ENCODE data around the gene PABPN1L. TPM values are rescaled to one million over a fixed set of nuclear protein-coding genes. Genes with fewer than 3 reads are reported as not detected.

The PABPN1L gene
- total and polyA plus RNA-seq, 7 donors, result 0.15 TPM; not detected in 6

- no peak for TF ChIP-seq POLR2AphosphoS5 (IDR thresholded peaks at IDR 0.05)
- TF ChIP-seq EP300 (IDR thresholded peaks at IDR 0.05), result no peak
- TF ChIP-seq, protein P1, sequence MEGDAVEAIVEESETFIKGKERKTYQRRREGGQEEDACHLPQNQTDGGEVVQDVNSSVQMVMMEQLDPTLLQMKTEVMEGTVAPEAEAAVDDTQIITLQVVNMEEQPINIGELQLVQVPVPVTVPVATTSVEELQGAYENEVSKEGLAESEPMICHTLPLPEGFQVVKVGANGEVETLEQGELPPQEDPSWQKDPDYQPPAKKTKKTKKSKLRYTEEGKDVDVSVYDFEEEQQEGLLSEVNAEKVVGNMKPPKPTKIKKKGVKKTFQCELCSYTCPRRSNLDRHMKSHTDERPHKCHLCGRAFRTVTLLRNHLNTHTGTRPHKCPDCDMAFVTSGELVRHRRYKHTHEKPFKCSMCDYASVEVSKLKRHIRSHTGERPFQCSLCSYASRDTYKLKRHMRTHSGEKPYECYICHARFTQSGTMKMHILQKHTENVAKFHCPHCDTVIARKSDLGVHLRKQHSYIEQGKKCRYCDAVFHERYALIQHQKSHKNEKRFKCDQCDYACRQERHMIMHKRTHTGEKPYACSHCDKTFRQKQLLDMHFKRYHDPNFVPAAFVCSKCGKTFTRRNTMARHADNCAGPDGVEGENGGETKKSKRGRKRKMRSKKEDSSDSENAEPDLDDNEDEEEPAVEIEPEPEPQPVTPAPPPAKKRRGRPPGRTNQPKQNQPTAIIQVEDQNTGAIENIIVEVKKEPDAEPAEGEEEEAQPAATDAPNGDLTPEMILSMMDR (IDR thresholded peaks at IDR 0.05), result no peak
- TF ChIP-seq POLR2A (IDR thresholded peaks at IDR 0.05), result no peak
- 86 to 88% methylated on average over 40 of the region's 40 CpGs for WGBS, 2 donors
Observed at GRCh38 chr16:88817785-88818574, 48.5 kb downstream of the PABPN1L start.

DNA sequence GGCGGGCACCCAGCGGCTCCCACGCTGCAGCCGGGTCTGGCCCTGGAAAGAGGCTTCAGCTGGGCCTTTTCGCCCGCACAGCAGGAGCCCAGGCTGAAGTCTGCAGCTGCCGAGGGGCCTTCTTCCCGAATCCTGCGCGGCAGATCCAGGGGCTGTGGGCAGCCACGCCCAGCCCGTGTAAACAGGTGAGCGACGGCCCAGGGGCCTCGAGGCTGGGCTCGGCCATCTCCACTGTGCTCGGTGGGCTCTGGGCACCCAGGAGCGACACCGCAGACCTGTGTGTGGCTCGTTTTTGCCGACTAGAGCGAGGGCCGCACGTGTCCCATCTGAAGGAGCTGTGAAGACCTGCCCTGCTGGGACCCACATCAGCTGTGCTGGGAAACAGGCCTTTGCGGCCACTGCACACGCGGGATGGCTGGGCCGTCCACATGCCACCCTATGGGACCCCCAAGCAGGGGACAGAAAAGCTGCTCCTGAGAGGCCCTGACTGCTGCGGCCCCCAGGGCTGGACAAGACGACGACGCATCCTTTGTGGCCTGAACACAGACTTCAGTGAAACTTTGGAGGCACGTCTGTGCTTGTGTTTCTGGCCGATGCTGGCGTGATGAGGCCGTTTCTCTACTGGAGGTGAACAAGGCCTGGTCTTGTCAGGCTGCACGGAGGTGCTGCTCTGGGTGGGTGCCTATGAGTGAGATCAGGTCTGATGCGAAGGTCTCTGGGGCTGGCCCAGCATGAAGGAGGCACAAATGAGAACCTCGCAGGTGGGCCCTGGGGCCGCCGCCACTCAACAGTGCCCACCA is 49.5 kb downstream of the PABPN1L start:
- H3K36me3 ChIP-seq, result peaks cover 0 to 14% (median 2%) of the 10 kb centered on the region in 4 donors
- H3K4me1 ChIP-seq, result peaks cover 0 to 17% (median 12%) of the 10 kb centered on the region in 4 donors
- TF ChIP-seq POLR2A (IDR thresholded peaks at IDR 0.05), result no peak
- TF ChIP-seq, protein P1 (IDR thresholded peaks at IDR 0.05), result no peak
- TF ChIP-seq POLR2AphosphoS5 (IDR thresholded peaks at IDR 0.05), result no peak
- TF ChIP-seq EP300 (IDR thresholded peaks at IDR 0.05), result no peak
- H3K4me3 ChIP-seq, result no peak overlapping the region
- no peaks in the 10 kb centered on the region for H3K9me3 ChIP-seq
- H3K27me3 ChIP-seq, result no peaks in the 10 kb centered on the region
- WGBS, 2 donors, result 70 to 83% methylated on average over 41 of the region's 41 CpGs
- intact Hi-C loops (cut with DNase I), result no loop called here
- no peak for DNase-seq
- H3K27ac ChIP-seq, result no peak overlapping the region

More at GRCh38 chr16:88817785-88818574, 48.5 kb downstream of the PABPN1L start:
- intact Hi-C loops (cut with DNase I), result no loop called here
- DNase-seq, result no peak
- no peak overlapping the region for H3K4me3 ChIP-seq
- peaks cover 6 to 24% (median 7%) of the 10 kb centered on the region in 4 donors for H3K36me3 ChIP-seq
- H3K9me3 ChIP-seq, result no peaks in the 10 kb centered on the region
- peaks cover 0 to 6% (median 3%) of the 10 kb centered on the region in 4 donors for H3K4me1 ChIP-seq
- no peak overlapping the region for H3K27ac ChIP-seq
- H3K27me3 ChIP-seq, result no peaks in the 10 kb centered on the region

DNA sequence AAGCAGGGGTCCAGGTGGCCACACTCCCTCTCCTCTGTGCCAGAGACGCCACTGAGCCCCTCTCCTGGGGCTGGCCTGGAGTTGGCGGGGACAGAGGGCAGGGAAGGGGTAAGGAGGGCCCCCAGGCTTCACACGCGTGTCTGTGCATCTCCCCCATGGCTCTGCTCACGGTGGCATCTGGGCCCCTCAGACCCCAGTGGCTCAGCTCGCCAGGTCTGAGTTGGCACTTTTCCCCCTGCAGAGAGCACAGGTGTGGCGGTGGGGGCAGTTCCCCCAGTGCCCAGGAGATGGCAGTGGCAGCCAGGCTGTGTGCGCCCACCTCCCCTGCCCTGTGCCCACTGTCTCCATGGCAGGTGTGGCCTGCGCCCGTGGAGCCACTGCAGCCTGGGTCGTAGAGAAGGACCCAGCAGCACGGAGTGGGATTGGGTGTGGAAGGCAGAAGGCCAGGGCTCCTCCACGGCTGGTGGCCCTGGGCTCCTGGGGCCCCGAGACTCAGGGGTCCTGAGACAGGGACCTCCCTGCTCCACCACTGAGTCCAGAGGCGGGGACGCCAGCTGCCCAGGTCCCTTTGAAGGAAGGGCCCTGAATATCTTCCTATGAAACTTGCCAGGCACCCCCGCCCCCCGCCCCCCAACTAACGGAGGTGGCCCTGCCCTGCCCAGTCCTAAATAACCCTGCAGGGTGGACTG is 50.4 kb downstream of the PABPN1L start:
- H3K4me3 ChIP-seq, result no peak overlapping the region
- H3K9me3 ChIP-seq, result no peaks in the 10 kb centered on the region
- peaks cover 0 to 22% (median 14%) of the 10 kb centered on the region in 4 donors for H3K4me1 ChIP-seq
- DNase-seq, result no peak
- 28 to 52% methylated on average over 19 of the region's 19 CpGs for WGBS, 2 donors
- intact Hi-C loops (cut with DNase I), result no loop called here
- no peaks in the 10 kb centered on the region for H3K27me3 ChIP-seq
- no peak overlapping the region for H3K27ac ChIP-seq
- TF ChIP-seq EP300 (IDR thresholded peaks at IDR 0.05) (no peak), POLR2A (IDR thresholded peaks at IDR 0.05) (no peak), POLR2AphosphoS5 (IDR thresholded peaks at IDR 0.05) (peak in 1 of 4 donors; percentile 9)
- TF ChIP-seq, protein P1 (IDR thresholded peaks at IDR 0.05), result peak; percentile 19 to 60 (median 56)
- H3K36me3 ChIP-seq, result peaks cover 0 to 5% (median 0%) of the 10 kb centered on the region in 4 donors

DNA sequence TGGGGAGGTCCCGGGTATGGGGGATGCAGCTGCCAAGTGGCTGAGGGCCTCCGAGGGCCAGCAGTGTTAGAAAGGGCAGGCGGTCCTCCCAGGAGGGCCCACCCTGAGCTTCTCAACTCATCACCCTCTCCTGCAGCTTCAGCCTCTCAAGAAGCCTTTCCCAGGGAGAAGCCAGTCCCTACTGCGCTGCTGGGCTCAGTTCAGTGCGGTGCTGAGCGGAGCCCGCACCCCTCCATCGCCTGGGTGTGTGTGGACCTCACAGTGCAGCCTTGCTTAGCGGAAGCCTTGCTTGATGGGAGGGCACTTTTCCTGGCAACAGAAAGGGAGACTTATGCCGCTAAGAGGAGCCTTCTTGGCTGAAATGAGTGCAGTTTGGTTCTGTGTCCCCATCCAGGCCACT is 51.2 kb downstream of the PABPN1L start:
- no peak for TF ChIP-seq POLR2A (IDR thresholded peaks at IDR 0.05)
- no peak for TF ChIP-seq POLR2AphosphoS5 (IDR thresholded peaks at IDR 0.05)
- TF ChIP-seq, protein P1 (IDR thresholded peaks at IDR 0.05), result no peak
- no peak for TF ChIP-seq EP300 (IDR thresholded peaks at IDR 0.05)
- 84 to 90% methylated on average over 10 of the region's 10 CpGs for WGBS, 2 donors
- H3K27ac ChIP-seq, result no peak overlapping the region
- H3K27me3 ChIP-seq, result no peaks in the 10 kb centered on the region
- DNase-seq, result no peak
- no peak overlapping the region for H3K4me3 ChIP-seq
- intact Hi-C loops (cut with DNase I), result no loop called here
- no peaks in the 10 kb centered on the region for H3K36me3 ChIP-seq
- H3K4me1 ChIP-seq, result peaks cover 0 to 30% (median 22%) of the 10 kb centered on the region in 4 donors
- H3K9me3 ChIP-seq, result no peaks in the 10 kb centered on the region

All from sigmoid colon (tissue), 7 donors.